BLaER1 (cell line): ENCODE measurements around the gene VAMP4.

ENCODE experiments used
- H3K27ac ChIP-seq: shearing (Covaris generic); formaldehyde crosslinking; 2 replicates; pipeline ENCODE4 v1.8.1; 2022
- H3K27me3 ChIP-seq: shearing (Covaris generic); formaldehyde crosslinking; 2 replicates; pipeline ENCODE4 v1.8.1; 2022
- H3K36me3 ChIP-seq: shearing (Covaris generic); formaldehyde crosslinking; 2 replicates; pipeline ENCODE4 v1.8.1; 2022
- H3K4me1 ChIP-seq: shearing (Covaris generic); formaldehyde crosslinking; 2 replicates; pipeline ENCODE4 v1.8.1; 2022
- H3K4me2 ChIP-seq: shearing (Covaris generic); formaldehyde crosslinking; 2 replicates; pipeline ENCODE4 v1.8.1; 2022
- H3K4me3 ChIP-seq: shearing (Covaris generic); formaldehyde crosslinking; 2 replicates; pipeline ENCODE4 v1.8.1; 2022
- H3K9ac ChIP-seq: shearing (Covaris generic); formaldehyde crosslinking; 2 replicates; pipeline ENCODE4 v1.8.1; 2022
- H3K9me3 ChIP-seq: shearing (Covaris generic); formaldehyde crosslinking; 2 replicates; pipeline ENCODE4 v1.8.1; 2022
- H4K20me1 ChIP-seq: shearing (Covaris generic); formaldehyde crosslinking; 2 replicates; pipeline ENCODE4 v1.8.1; 2022
- Cebpa-rat ChIP-seq: shearing (Covaris generic); IDR thresholded peaks from 2 replicates; pipeline ENCODE4 v1.8.1; 2022

Gene VAMP4

GRCh38 chr1:171780583-171781175 lies 38.8 kb upstream of the VAMP4 start:
- Histone ChIP-seq H3K4me1 (peaks cover 47% of the 10 kb centered on the region), H3K9me3 (no peaks in the 10 kb centered on the region), H3K4me3 (peak overlapping the region; percentile 78), H3K4me2 (peak overlapping the region; percentile 78), H3K27ac (peak overlapping the region; percentile 49; the same call in 1 of the 2 replicates), H3K27me3 (no peaks in the 10 kb centered on the region), H3K36me3 (peaks cover 28% of the 10 kb centered on the region), H3K9ac (peak overlapping the region; percentile 65), H4K20me1 (peaks cover 17% of the 10 kb centered on the region)
- TF ChIP-seq Cebpa-rat: no peak

- no peak overlapping the region for H3K4me3 ChIP-seq
- no peaks in the 10 kb centered on the region for H4K20me1 ChIP-seq
- H3K27ac ChIP-seq: no peak overlapping the region
- no peak overlapping the region for H3K9ac ChIP-seq
- H3K4me2 ChIP-seq: 0 out of 2 replicates have a peak overlapping the region, but pooled peaks have one; percentile 4
- H3K27me3 ChIP-seq: no peaks in the 10 kb centered on the region
- H3K9me3 ChIP-seq: no peaks in the 10 kb centered on the region
- TF ChIP-seq Cebpa-rat: no peak
- no peaks in the 10 kb centered on the region for H3K36me3 ChIP-seq
- H3K4me1 ChIP-seq: peaks cover 9% of the 10 kb centered on the region; the same call in 1 of the 2 replicates
These were observed 30.4 kb upstream of the VAMP4 start for GRCh38 chr1:171772312-171772711.

GRCh38 chr1:171769754-171770153 lies 27.9 kb upstream of the VAMP4 start:
- Histone ChIP-seq H3K36me3 (no peaks in the 10 kb centered on the region), H3K4me3 (no peak overlapping the region), H3K9ac (no peak overlapping the region), H3K9me3 (no peaks in the 10 kb centered on the region), H4K20me1 (no peaks in the 10 kb centered on the region), H3K4me1 (peaks cover 9% of the 10 kb centered on the region; the same call in 1 of the 2 replicates), H3K4me2 (no peak overlapping the region), H3K27ac (no peak overlapping the region), H3K27me3 (no peaks in the 10 kb centered on the region)
- no peak for TF ChIP-seq Cebpa-rat

- no peak overlapping the region for H3K4me2 ChIP-seq
- no peak overlapping the region for H3K9ac ChIP-seq
- no peak for TF ChIP-seq Cebpa-rat
- H3K4me1 ChIP-seq: peaks cover 9% of the 10 kb centered on the region; the same call in 1 of the 2 replicates
- no peak overlapping the region for H3K4me3 ChIP-seq
- H3K9me3 ChIP-seq: no peaks in the 10 kb centered on the region
- H3K27me3 ChIP-seq: no peaks in the 10 kb centered on the region
- no peaks in the 10 kb centered on the region for H4K20me1 ChIP-seq
- no peaks in the 10 kb centered on the region for H3K36me3 ChIP-seq
- no peak overlapping the region for H3K27ac ChIP-seq
These were observed 27.3 kb upstream of the VAMP4 start for GRCh38 chr1:171769171-171769570.

- TF ChIP-seq Cebpa-rat: no peak
- no peak overlapping the region for H3K9ac ChIP-seq
- H3K27ac ChIP-seq: no peak overlapping the region
- no peak overlapping the region for H3K4me3 ChIP-seq
- no peaks in the 10 kb centered on the region for H3K4me1 ChIP-seq
- H3K4me2 ChIP-seq: no peak overlapping the region
- no peaks in the 10 kb centered on the region for H4K20me1 ChIP-seq
- H3K27me3 ChIP-seq: no peaks in the 10 kb centered on the region
- H3K9me3 ChIP-seq: no peaks in the 10 kb centered on the region
- H3K36me3 ChIP-seq: no peaks in the 10 kb centered on the region
These were observed 21.9 kb upstream of the VAMP4 start for GRCh38 chr1:171763764-171764163.

GRCh38 chr1:171762143-171762563 lies 20.3 kb upstream of the VAMP4 start:
- no peak for TF ChIP-seq Cebpa-rat
- no peak overlapping the region for H3K4me2 ChIP-seq
- no peak overlapping the region for H3K4me3 ChIP-seq
- no peaks in the 10 kb centered on the region for H3K36me3 ChIP-seq
- no peaks in the 10 kb centered on the region for H3K4me1 ChIP-seq
- H3K27me3 ChIP-seq: no peaks in the 10 kb centered on the region
- no peak overlapping the region for H3K9ac ChIP-seq
- H4K20me1 ChIP-seq: no peaks in the 10 kb centered on the region
- no peaks in the 10 kb centered on the region for H3K9me3 ChIP-seq
- no peak overlapping the region for H3K27ac ChIP-seq

GRCh38 chr1:171758011-171758410 lies 16.1 kb upstream of the VAMP4 start:
- Histone ChIP-seq H3K4me2 (no peak overlapping the region), H3K9ac (no peak overlapping the region), H4K20me1 (no peaks in the 10 kb centered on the region), H3K27ac (no peak overlapping the region), H3K9me3 (no peaks in the 10 kb centered on the region), H3K4me3 (no peak overlapping the region), H3K27me3 (no peaks in the 10 kb centered on the region), H3K36me3 (no peaks in the 10 kb centered on the region), H3K4me1 (no peaks in the 10 kb centered on the region)
- TF ChIP-seq Cebpa-rat: no peak

GRCh38 chr1:171756856-171757255 lies 15.0 kb upstream of the VAMP4 start:
- no peak for TF ChIP-seq Cebpa-rat
- Histone ChIP-seq H3K36me3 (no peaks in the 10 kb centered on the region), H4K20me1 (no peaks in the 10 kb centered on the region), H3K4me1 (no peaks in the 10 kb centered on the region), H3K9me3 (no peaks in the 10 kb centered on the region), H3K27me3 (no peaks in the 10 kb centered on the region), H3K27ac (no peak overlapping the region), H3K4me2 (no peak overlapping the region), H3K9ac (no peak overlapping the region), H3K4me3 (no peak overlapping the region)

- H3K27me3 ChIP-seq: no peaks in the 10 kb centered on the region
- no peak overlapping the region for H3K9ac ChIP-seq
- H3K4me3 ChIP-seq: no peak overlapping the region
- no peak for TF ChIP-seq Cebpa-rat
- H3K27ac ChIP-seq: no peak overlapping the region
- H3K4me2 ChIP-seq: no peak overlapping the region
- no peaks in the 10 kb centered on the region for H4K20me1 ChIP-seq
- H3K4me1 ChIP-seq: no peaks in the 10 kb centered on the region
- no peaks in the 10 kb centered on the region for H3K36me3 ChIP-seq
- H3K9me3 ChIP-seq: no peaks in the 10 kb centered on the region
These were observed 13.1 kb upstream of the VAMP4 start for GRCh38 chr1:171754971-171755370.

- H3K4me2 ChIP-seq: no peak overlapping the region
- no peak overlapping the region for H3K27ac ChIP-seq
- H3K4me1 ChIP-seq: no peaks in the 10 kb centered on the region
- H3K4me3 ChIP-seq: no peak overlapping the region
- H3K9me3 ChIP-seq: no peaks in the 10 kb centered on the region
- no peaks in the 10 kb centered on the region for H3K27me3 ChIP-seq
- H3K9ac ChIP-seq: no peak overlapping the region
- no peaks in the 10 kb centered on the region for H3K36me3 ChIP-seq
- H4K20me1 ChIP-seq: no peaks in the 10 kb centered on the region
- TF ChIP-seq Cebpa-rat: no peak
These were observed 12.5 kb upstream of the VAMP4 start for GRCh38 chr1:171754353-171754705.
